Nephron progenitor cell (in vitro differentiated cells): Measurements from ENCODE around the gene DDX6.
"Not testable (repeated sequence)": the region's sequence is repeated elsewhere in the genome, so short reads cannot be mapped to it uniquely, and the experiment has no call there.

Source experiments
- DNase-seq: peaks from one replicate; pipeline ENCODE4 v3.0.0; 2021
- H3K27ac Mint-ChIP-seq: 2 replicates; pipeline ENCODE4 v1.8.0; 2021; ENCODE audit warnings: mild to moderate bottlenecking, moderate library complexity, mixed read lengths
- H3K27me3 Mint-ChIP-seq: 2 replicates; pipeline ENCODE4 v1.8.0; 2021; ENCODE audit warnings: mild to moderate bottlenecking, low read depth, mixed read lengths; ENCODE audit not compliant: poor library complexity
- H3K36me3 Mint-ChIP-seq: 2 replicates; pipeline ENCODE4 v1.8.0; 2021; ENCODE audit warnings: low read depth, mixed read lengths
- H3K4me1 Mint-ChIP-seq: 2 replicates; pipeline ENCODE4 v1.8.0; 2021; ENCODE audit warnings: mixed read lengths
- H3K4me3 Mint-ChIP-seq: 2 replicates; pipeline ENCODE4 v1.8.0; 2021; ENCODE audit warnings: mild to moderate bottlenecking, moderate library complexity, mixed read lengths
- H3K9me3 Mint-ChIP-seq: 2 replicates; pipeline ENCODE4 v1.8.0; 2021; ENCODE audit warnings: mild to moderate bottlenecking, moderate library complexity, mixed read lengths
- TF ChIP-seq, protein P1 (sequence below): fragments of 200-600 bp; sonication (generic); IDR thresholded peaks from 2 replicates; pipeline ENCODE4 v1.5.0; 2021; ENCODE audit warnings: antibody characterized with exemption

DDX6 gene

DNA sequence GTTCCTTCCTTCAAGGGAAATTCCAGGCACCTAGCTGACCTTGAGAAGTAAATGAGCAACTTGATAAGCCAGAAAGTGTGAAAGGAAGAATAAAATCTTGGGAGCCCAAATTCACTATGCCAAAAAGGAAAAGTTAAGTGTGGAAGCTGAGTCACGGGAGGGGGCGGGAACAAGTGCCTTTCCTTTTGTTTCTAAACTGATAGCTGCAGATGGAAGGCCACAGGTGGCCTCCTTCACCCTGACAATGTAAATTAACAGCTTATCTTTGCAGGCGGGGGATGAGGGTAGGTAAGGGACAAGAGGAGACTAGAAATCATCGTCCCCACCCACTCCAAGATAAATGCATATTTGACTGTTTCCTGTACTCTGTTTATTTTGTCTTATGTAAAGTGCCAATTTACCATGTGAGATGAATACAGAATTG is 75.1 kb downstream of the DDX6 start:
- peaks cover 23% of the 10 kb centered on the region for H3K27me3 Mint-ChIP-seq
- TF ChIP-seq, protein P1, sequence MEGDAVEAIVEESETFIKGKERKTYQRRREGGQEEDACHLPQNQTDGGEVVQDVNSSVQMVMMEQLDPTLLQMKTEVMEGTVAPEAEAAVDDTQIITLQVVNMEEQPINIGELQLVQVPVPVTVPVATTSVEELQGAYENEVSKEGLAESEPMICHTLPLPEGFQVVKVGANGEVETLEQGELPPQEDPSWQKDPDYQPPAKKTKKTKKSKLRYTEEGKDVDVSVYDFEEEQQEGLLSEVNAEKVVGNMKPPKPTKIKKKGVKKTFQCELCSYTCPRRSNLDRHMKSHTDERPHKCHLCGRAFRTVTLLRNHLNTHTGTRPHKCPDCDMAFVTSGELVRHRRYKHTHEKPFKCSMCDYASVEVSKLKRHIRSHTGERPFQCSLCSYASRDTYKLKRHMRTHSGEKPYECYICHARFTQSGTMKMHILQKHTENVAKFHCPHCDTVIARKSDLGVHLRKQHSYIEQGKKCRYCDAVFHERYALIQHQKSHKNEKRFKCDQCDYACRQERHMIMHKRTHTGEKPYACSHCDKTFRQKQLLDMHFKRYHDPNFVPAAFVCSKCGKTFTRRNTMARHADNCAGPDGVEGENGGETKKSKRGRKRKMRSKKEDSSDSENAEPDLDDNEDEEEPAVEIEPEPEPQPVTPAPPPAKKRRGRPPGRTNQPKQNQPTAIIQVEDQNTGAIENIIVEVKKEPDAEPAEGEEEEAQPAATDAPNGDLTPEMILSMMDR, result no peak
- H3K4me3 Mint-ChIP-seq, result peak overlapping the region; percentile 11
- H3K27ac Mint-ChIP-seq, result peak overlapping the region; percentile 95
- no peaks in the 10 kb centered on the region for H3K36me3 Mint-ChIP-seq
- peaks cover 63% of the 10 kb centered on the region for H3K4me1 Mint-ChIP-seq
- DNase-seq, result no peak
- H3K9me3 Mint-ChIP-seq, result no peaks in the 10 kb centered on the region

DNA sequence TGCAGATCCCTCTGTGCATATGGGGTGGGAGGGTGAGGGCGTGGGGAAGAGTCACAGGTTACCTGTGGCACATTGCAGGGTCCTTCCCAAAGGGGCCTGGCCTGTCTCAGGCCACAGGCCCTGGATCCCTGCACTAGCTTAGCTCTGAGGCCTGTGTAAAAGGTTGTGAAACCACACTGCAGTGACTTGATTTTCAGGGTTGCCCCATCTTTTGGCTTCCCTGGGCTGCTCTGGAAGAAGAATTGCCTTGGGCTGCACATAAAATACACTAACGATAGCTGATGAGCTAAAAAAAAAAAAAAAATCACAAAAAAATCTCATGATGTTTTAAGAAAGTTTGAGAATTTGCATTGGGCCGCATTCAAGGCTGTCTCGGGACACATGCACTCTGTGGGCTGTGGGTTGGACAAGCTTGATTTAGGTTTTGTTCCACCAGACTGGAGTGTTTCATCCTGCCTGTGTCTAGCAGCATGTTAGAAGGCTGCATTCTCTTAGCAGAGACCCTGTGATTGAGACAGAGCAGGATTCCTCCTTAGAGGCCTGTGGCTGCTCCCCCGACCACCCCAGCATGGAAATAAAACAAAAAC is 75.6 kb downstream of the DDX6 start:
- Mint-ChIP-seq H3K4me3 (peak overlapping the region; percentile 11), H3K27ac (peak overlapping the region; percentile 95), H3K36me3 (no peaks in the 10 kb centered on the region), H3K4me1 (peaks cover 58% of the 10 kb centered on the region), H3K9me3 (no peaks in the 10 kb centered on the region), H3K27me3 (peaks cover 20% of the 10 kb centered on the region)
- TF ChIP-seq, protein P1, result no peak
- DNase-seq, result no peak

DNA sequence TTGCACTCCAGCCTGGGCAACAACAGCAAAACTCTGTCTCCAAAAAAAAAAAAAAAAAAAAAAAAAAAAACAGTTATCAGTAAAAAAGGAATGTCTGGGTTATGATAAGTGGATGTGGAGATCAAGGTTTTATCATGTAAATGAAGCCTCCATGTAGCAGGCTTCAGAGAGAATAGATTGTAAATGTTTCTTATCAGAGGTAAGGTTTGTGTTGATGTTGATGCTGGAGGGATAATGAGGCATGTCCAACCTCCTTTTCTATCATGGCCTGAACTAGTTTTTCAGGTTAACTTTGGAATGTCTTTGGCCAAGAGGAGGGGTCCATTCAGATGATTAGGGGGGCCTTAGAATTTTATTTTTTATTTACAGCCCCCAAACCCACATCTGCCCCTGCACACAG is 76.1 kb downstream of the DDX6 start:
- H3K9me3 Mint-ChIP-seq, result no peaks in the 10 kb centered on the region
- H3K27ac Mint-ChIP-seq, result peak overlapping the region; percentile 36
- peaks cover 16% of the 10 kb centered on the region for H3K27me3 Mint-ChIP-seq
- H3K4me3 Mint-ChIP-seq, result no peak overlapping the region
- no peaks in the 10 kb centered on the region for H3K36me3 Mint-ChIP-seq
- TF ChIP-seq, protein P1, result no peak
- peaks cover 53% of the 10 kb centered on the region for H3K4me1 Mint-ChIP-seq
- no peak for DNase-seq

DNA sequence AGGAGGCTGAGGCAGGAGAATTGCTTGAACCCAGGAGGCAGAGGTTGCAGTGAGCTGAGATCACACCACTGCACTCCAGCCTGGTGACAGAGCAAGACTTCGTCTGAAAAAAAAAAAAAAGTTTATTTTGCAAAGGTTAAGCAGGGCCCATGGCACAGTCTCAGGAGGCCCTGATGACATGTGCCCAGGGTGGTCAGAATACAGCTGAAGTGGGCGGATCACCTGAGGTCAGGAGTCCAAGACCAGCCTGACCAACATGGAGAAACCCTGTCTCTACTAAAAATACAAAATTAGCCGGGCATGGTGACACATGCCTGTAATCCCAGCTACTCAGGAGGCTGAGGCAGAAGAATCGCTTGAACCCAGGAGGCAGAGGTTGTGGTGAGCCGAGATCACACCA is 76.5 kb downstream of the DDX6 start:
- Mint-ChIP-seq H3K27me3 (peaks cover 14% of the 10 kb centered on the region), H3K4me1 (peaks cover 49% of the 10 kb centered on the region)
- H3K27ac Mint-ChIP-seq, DNase-seq, H3K4me3 Mint-ChIP-seq, H3K9me3 Mint-ChIP-seq, H3K36me3 Mint-ChIP-seq: not testable (repeated sequence)

DNA sequence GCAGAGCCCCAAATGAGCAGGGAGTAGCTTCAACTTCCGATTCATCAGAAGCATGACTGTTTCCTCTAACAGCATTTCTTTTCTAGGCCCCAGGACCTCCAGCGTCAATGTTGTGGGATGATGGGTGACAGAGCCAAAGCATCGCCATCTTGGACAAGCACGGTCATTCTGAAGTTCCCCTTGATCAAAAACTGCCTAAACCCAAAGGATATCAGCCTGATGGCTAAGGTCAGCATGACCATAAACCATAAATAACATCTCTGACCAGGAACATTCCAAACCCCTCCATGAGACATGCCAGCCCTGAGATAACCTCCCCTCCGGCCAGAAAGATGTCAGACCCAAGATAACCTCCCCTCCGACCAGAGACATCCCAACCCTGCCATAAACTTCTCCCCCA is 82.7 kb downstream of the DDX6 start:
- no peak overlapping the region for H3K4me3 Mint-ChIP-seq
- H3K36me3 Mint-ChIP-seq, result no peaks in the 10 kb centered on the region
- peaks cover 12% of the 10 kb centered on the region for H3K27me3 Mint-ChIP-seq
- H3K27ac Mint-ChIP-seq, result no peak overlapping the region
- DNase-seq, result no peak
- H3K9me3 Mint-ChIP-seq, result peaks cover 5% of the 10 kb centered on the region
- peaks cover 14% of the 10 kb centered on the region for H3K4me1 Mint-ChIP-seq
- TF ChIP-seq, protein P1, result no peak

DNA sequence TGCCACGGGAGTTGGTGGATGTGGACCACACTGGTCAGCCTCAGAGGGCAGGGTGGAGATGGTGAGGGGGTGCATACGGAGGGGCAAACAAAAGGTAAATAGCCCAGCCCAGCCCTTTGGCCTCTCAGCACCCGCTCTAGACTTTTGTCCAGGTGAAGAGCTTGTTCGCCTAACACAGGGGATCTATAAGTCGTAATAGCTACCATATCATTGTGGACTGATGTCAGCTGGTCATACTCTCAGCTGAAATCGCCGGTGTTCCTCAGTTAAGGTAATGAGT is 84.5 kb downstream of the DDX6 start:
- no peaks in the 10 kb centered on the region for H3K36me3 Mint-ChIP-seq
- DNase-seq, result no peak
- H3K9me3 Mint-ChIP-seq, result peaks cover 6% of the 10 kb centered on the region
- no peak overlapping the region for H3K27ac Mint-ChIP-seq
- TF ChIP-seq, protein P1, result no peak
- no peak overlapping the region for H3K4me3 Mint-ChIP-seq
- peaks cover 13% of the 10 kb centered on the region for H3K27me3 Mint-ChIP-seq
- H3K4me1 Mint-ChIP-seq, result peaks cover 14% of the 10 kb centered on the region
